Fibroblast of skin of back (primary cell): ENCODE data around the gene LRFN4. TPM values are rescaled to one million over a fixed set of nuclear protein-coding genes. Genes with fewer than 3 reads are reported as not detected.
"Not testable (repeated sequence)": the region's sequence is repeated elsewhere in the genome, so short reads cannot be mapped to it uniquely, and the experiment has no call there.

Experiments used
- DNase-seq: peaks from one replicate; pipeline ENCODE4 v3.0.0-alpha.2; 2013
- polyA plus RNA-seq, 2 experiments: library from polyadenylated mRNA; unstranded; fragments of 120-200 nt; gene quantifications; one replicate each; pipeline ENCODE4 v1.2.1, GENCODE V29; 2013; ENCODE audit not compliant: insufficient read length in 2 of 2

The LRFN4 gene
- 32.6 TPM for polyA plus RNA-seq (2013, experiment 1 of 2; ENCODE audit: insufficient read length)
- polyA plus RNA-seq (2013, experiment 2 of 2; ENCODE audit: insufficient read length), result 22.0 TPM

DNA sequence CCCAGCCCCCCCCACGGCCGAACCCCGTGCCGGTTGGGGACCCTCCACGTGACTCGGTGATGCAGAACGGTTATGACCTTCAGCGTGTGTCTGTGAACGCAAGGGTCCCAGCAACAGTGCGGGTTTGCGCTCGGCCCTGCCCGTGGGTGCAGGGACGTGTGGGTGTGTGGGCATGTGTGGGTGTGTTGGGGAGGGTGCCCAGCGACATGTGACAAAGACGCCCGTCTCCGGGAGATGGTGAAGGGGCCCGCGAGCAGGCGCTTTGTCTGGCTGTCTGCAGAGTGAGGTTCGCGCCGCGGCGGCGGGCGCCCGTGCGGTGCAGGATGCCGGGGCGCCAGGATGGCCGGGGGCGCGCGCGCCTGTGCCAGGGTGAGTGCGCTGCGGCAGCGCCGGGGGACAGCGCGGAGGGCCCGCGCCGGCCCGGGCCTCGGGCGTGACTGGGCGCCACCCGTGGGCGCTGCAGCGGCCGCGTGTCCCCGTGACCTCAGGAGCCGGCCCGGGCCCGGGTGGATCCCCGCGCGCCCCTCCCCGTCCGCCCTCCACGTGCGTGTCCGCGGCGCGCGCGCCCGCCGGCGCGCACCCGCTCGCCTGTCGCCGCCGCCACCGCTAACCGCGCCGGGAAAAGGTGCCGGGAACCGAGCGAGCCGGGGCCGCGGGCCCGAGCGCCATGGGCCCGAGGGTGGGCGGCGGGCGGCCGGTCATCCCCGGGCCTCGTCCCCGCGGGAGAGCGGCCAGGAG is at the start of gene LRFN4:
Gene LRFN4, plus strand, starts transcription at position 569 of the 738 bp plus-strand sequence. CDS start 681 bp downstream, outside the sequence.
- no peak for DNase-seq

DNA sequence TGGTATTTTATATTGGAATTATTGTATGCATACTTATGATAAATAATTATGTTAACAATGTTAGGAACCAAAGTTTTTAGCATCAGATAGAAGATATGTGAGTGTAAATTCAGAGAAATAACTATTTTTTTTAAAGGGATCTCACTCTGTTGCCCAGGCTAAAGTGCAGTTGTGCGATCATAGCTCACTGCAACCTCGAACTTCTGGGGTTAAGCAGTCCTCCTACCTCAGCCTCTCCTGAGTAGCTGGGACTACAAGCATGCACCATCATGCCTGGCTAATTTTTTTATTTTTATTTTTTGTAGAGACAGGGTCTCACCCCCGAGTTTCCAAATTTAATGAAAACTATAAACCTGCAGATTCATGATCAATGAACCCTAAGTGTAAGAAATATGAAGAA is 47.3 kb upstream of the LRFN4 start:
- no peak for DNase-seq

DNA sequence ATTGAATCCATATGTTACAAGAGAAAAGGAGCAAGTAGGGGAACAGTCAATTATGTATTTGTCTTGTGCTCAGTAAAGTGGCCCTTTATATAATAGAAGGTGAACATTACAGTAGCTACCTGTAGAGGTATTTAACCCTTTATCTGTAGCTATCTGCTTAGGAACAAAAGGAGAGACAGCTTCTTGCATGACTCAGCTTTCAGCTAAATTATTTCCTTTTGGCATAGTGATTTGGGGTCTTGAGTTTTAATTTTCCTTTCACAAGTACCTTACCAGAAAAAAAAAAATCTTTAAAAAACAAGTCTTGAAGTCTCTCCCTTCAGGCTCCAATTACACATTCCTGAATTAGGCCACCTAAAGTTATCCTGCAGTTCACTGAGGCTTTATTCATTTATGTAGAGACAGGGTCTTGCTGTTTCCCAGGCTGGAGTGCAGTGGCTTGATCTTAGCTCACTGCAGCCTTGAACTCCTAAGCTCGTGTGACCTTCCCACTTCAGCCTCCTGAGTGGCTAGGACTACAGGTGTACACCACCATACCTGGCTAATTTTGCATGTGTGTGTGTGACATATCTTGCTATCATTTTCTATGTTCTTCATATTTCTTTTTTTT is 46.2 kb upstream of the LRFN4 start:
- DNase-seq, result no peak

DNA sequence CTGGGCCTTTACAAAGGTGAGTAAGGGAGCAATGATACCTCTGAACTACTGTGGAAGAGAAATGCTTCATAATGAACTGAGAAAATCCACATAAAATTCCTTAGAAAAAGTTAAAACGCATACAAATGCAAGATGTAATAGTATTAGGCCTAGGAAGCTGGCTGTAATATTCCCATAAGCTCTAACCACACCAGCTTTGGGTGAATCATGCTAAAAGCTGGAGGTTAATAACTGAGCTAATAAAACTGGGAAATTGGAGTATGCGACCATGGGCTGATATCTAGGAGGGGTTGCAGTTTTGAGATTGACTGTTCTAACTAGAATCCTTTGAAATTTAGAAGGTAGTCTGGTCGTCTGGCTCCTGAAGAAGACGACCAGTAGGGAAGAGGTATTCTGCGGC is 42.2 kb upstream of the LRFN4 start:
- no peak for DNase-seq

DNA sequence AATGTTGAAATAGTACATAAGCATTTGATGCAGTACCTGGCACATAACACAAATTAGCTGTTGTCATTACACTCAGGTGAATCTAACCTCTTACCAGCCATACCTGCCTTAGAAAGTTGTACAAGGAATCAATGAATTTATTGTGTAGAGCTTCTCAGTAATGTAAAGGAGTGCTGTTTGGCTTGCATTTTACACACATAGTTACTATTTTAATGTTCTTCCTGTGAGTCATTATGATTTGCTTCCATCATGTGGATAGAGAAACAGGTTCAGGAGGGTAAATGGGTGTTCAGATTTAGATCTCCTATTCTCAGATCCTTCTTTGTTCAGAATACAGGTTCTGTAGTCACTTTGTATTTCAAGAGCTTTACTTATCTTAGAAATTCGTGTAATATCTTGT is 41.2 kb upstream of the LRFN4 start:
- DNase-seq, result no peak

DNA sequence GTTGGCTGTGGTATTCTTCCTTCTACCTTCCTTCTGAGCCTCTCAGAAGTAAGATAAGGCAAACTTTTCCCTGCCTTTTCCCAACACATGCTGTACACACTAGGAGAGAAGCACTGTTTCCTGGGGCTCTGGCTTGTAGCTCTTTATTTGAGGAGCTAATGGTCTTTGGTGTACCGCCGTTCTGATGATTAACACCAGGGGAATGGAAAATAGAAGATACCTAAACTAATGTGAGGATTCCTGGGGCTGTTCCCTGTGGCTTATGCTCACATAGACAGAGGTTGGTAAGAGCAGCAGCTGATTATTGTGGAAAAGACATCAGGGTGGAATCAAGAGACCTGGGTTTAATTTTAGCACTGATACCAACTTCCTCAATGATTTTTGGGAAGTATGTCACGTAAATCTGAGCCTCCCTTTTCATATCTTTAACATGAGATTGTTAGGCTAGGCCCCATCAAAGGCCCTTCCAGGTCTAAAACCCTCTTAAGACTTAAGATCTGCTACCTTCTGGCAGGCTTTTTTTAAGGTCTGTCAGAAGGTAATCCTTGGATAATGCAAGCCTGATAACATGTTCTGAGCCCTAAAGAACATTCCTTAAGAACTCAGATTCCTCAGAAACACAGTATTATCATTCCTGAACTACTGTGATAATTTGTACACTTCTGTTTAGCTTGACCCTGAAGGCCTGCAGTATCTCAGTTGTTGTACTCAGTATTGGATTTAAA is 38.5 kb upstream of the LRFN4 start:
- DNase-seq, result no peak

DNA sequence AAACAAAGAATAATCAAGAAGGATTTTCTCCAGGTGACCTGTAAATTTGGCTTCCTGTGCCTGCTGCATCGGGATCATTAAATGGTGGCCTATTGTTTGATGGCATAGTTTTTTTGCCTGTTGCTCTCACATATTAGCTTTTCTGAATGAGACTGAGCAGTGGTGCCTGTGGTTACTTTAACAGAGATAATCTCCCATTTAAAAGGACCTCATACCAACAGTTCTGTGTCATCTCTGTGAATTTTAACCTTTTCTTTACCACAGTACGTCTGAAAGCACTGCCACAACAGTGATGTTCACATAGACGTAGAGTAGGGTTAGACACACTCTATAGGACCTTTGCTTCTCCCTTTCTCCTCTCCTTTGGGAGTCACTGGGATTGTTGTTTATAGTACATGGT is 36.5 kb upstream of the LRFN4 start:
- DNase-seq, result no peak

DNA sequence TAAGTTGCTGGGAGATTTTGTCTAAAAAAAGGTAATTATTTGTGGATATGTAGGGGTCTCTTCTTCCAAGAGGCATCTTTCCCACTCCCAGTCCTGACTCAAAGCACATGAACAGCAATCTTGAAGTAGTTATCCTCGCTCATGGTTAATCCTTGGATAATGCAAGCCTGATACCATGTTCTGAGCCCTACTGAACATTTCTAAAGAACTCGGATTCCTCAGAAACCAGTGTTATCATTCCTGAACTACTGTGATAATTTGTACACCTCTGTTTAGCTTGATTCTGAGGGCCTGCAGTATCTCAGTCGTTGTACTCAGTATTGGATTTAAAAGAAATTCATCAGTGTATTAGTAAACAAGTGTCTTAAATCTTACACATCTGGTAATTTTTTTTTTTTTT is 36.0 kb upstream of the LRFN4 start:
- no peak for DNase-seq

DNA sequence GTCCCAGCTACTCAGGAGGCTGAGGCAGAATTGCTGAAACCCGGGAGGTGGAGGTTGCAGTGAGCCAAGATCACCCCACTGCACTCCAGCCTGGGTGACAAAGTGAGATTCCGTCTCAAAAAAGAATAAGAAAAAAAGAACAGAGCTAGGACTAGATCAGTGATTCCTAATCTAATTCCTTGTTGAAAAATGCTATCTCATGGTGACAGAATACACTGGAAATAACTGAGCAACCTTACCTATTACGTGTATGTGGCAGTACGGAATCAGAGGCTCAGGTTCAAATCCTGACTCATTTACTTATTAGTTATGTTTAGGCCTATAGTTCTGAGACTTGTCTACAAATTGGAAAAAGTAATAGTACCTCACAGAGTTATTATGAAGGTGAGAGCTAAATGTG is 33.2 kb upstream of the LRFN4 start:
- no peak for DNase-seq

DNA sequence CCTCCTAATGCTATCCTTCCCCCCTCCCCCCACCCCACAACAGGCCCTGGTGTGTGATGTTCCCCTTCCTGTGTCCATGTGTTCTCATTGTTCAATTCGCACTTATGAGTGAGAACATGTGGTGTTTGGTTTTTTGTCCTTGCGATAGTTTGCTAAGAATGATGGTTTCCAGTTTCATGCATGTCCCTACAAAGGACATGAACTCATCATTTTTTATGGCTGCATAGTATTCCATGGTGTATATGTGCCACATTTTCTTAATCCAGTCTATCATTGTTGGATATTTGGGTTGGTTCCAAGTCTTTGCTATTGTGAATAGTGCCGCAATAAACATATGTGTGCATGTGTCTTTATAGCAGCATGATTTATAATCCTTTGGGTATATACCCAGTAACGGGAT is 32.3 kb upstream of the LRFN4 start:
- DNase-seq, result not testable (repeated sequence)

DNA sequence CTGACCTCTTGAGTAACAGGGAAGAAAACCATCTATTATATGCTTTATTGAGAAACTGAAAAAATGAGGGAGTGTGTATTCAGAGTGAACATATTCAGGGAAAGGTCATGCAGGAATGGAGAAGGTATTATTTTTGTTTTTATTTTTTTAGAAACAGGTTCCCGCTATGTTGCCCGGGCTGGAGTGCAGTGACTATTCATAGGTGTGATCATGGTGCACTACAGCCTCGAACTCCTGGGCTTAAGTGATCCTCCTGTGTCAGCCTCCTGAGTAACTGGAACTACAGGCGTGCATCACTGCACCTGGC is 22.4 kb upstream of the LRFN4 start:
- DNase-seq, result no peak

DNA sequence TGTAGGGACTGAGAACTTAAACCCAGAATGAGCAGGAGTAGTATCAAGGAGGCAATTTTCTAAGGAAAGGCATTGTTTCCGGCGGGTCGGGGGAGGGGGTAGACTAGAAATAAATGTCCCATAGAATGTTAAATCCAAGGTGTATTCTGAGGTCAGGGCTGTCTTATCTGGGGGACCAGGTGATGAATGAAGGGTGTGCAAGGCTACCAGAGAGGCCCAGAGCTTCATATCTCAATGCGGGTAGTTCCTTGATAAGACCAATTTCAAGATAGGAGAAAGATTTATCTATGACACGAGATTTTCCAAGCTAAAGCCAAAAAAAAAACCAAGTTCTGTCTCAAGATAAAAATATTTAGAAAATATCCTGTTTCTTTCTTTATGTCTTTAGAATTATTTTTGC is 21.9 kb upstream of the LRFN4 start:
- no peak for DNase-seq

DNA sequence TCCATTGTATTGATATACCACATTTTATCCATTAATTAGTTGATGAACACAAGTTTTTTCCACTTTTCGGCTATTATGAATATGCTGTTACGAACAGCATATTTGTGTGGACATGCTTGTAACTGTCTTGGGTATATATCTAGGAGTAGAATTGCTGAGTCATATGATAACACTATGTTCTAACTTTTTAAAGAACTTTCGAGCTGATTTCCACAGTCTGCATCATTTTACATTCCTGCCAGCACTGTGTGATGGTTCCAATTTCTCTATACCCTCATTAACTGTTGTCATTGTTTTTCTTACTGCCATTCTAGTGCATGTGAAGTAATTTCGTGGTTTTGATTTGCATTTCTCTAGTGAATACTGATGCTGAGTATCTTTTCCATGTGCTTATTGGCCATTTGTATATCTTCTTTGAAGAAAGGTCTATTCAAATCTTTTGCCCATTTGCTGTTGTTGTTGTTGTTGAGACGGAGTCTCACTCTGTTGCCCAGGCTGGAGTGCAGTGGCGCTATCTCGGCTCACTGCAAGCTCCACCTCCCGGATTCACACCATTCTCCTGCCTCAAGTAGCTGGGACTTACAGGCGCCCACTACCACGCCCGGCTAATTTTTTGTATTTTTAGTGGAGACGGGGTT is 21.0 kb upstream of the LRFN4 start:
- peak; percentile 49 for DNase-seq

DNA sequence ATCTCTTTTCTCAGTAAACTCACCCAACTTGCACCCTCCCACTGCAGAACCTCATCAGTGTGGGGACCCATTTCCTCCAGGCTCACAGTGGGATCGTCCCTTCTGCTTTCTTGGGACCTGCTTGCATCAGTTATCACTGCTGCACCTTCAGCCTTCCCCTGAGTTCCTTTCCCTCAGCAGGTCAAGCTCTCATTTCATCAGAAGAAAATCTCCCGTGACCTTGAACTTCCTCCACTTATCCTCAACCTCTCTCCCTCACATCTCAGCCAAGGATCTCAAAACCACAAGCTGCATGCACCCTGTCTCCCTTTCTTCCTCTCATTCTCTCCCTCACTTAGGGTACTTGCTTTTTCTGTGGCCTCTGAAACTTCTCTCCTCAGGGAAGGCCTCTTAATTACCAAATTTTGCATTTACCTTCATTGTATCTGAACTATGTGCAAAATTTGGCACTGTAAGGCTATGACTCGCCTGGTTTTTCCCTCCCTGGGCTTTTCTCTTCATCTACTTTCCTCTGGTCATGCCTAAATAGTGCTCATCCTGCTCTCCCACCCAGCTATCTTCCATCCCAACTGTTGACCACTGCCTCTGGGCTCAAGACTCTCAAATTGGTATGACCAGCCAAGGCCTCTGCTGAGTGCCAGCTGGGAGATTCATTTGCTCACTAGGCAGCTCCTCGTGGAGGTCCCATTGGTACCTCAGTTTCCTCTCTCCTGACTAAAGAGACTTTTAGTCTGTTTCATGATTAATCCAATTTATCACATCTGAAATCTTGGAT is 16.4 kb upstream of the LRFN4 start:
- no peak for DNase-seq

DNA sequence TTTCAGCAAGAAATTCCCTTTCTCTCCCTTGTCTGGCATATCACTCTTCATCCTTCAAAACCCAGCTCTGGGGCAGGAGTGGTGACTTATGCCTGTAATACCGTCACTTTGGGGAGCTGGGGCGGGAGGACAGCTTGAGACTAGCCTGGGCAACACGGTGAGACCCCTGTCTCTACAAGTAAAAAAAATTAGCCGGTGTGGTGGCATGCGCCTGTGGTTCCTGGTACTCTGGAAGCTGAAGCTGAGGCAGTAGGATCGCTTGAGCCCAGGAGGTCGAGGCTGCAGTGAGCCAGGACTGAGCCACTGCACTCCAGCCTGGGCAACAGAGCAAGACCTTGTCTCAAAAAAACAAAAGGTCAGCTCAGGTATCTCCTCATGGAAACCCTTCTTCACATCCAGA is 15.0 kb upstream of the LRFN4 start:
- no peak for DNase-seq

DNA sequence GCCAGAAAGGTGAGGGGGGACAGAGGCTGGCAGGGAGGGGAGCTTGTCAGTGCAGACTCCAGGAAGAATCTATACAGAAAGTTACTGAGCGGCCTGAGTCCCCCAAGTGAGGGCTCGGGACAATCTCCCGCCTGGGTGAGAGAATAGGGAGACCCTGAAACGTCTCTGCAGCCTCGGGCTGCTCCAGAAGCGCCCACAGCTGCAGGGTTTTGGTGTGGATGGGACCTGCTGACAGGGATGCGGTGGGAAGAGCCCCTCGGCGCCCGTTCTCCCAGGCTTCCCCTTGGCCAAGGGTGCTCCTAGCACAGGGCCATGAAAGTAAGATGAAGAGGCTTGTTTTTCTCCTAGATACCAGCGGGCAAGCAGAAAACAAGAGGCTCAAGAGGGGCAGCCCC is 14.4 kb upstream of the LRFN4 start:
- DNase-seq, result no peak

DNA sequence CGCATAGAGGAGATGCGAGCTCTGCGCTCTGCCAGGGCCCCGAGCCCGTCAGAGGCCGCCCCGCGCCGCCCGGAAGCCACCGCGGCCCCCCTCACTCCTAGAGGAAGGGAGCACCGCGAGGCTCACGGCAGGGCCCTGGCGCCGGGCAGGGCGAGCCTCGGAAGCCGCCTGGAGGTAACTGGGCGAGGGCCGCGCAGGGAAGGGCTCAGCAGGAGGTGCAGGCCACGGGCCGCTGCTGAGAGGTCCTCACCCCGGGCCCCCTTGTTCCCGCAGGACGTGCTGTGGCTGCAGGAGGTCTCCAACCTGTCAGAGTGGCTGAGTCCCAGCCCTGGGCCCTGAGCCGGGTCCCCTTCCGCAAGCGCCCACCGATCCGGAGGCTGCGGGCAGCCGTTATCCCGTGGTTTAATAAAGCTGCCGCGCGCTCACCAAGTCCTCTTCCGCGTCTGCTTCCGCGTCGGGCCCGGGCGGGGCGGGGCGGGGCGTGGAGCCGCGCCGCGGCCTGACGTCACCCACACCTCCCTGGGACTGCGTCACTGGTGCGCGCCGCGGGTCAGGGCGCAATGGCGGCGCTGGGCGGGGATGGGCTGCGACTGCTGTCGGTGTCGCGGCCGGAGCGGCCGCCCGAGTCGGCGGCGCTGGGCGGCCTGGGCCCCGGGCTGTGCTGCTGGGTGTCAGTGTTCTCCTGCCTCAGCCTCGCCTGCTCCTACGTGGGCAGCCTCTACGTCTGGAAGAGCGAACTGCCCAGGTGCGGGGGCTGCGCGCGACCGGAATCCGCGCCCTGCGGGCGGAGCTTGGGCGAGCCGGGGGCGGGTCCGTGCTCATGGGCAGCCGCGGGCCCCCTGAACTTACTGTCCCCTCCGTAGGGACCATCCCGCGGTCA is 13.7 kb upstream of the LRFN4 start, which contains the start of gene RCE1:
Gene RCE1, plus strand, starts transcription at position 546 of the 880 bp plus-strand sequence. Its CDS starts 15 bp downstream, at position 561.
- peak; percentile 89 for DNase-seq

DNA sequence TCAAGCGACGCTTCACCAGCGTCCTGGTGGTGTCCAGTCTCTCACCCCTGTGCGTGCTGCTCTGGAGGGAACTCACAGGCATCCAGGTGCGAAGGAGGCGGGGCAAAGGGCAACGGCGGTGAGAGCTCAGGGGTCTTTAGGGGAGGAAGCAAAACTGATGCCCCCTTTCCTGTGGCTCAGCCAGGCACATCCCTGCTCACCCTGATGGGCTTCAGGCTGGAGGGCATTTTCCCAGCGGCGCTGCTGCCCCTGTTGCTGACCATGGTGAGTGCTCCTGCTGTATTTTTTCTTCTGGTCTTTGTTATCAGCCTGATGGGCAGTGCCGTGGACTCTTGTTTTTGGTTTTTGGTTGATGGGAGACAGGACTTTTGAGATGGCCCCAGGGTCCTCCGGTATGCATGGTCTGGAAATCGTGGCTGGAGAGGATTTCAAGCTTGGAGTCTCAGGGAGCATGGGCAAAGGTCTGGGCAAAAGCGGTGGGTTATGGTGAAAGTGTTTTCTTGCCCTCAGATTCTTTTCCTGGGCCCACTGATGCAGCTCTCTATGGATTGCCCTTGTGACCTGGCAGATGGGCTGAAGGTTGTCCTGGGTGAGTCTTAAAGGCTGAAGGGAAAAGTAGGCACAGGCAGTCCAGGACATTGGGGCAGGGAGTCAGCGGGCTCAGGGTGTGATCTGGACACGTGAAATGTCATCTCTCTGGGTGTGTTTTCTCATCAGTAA is 12.9 kb upstream of the LRFN4 start:
- no peak for DNase-seq

DNA sequence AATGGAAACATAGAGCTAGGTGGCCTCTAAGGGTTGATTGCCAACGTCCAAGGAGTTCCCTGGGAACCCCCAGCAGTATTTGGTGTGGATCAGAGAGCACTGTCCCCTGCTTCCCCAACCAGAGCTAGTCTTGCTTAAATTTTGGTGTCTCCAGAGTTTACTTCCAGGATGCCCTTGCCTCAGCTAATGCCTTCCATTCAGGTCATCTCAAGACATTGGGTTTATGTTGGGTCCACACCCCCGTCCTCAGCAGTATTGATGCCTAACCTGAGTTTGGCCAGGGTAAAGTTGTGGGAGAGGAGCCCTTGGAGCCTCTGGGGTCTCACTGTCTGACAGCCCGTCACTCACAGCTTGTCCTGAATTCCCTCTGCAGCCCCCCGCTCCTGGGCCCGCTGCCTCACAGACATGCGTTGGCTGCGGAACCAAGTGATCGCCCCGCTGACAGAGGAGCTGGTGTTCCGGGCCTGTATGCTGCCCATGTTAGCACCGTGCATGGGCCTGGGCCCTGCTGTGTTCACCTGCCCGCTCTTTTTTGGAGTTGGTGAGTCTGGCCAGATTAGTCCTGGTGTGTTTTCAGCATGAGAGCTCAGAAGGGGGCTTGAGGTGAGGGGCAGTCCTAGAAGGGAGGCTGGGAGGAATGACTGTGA is 12.2 kb upstream of the LRFN4 start:
- no peak for DNase-seq
